GM19463 (cell line): ENCODE measurements around the gene JARID2.

Experiments
- ATAC-seq: cut with Tn5 transposase; IDR thresholded peaks from one replicate; pipeline ENCODE4 v1.9.1; 2021; ENCODE audit warnings: mild to moderate bottlenecking, moderate library complexity; ENCODE audit not compliant: unreplicated experiment

The JARID2 gene

GRCh38 chr6:15500078-15500740 is 254.3 kb downstream of the JARID2 start:
- no peak for ATAC-seq

GRCh38 chr6:15500901-15501825 is 255.3 kb downstream of the JARID2 start:
- no peak for ATAC-seq

- no peak for ATAC-seq
Observed at GRCh38 chr6:15501826-15502445, 256.1 kb downstream of the JARID2 start.

DNA sequence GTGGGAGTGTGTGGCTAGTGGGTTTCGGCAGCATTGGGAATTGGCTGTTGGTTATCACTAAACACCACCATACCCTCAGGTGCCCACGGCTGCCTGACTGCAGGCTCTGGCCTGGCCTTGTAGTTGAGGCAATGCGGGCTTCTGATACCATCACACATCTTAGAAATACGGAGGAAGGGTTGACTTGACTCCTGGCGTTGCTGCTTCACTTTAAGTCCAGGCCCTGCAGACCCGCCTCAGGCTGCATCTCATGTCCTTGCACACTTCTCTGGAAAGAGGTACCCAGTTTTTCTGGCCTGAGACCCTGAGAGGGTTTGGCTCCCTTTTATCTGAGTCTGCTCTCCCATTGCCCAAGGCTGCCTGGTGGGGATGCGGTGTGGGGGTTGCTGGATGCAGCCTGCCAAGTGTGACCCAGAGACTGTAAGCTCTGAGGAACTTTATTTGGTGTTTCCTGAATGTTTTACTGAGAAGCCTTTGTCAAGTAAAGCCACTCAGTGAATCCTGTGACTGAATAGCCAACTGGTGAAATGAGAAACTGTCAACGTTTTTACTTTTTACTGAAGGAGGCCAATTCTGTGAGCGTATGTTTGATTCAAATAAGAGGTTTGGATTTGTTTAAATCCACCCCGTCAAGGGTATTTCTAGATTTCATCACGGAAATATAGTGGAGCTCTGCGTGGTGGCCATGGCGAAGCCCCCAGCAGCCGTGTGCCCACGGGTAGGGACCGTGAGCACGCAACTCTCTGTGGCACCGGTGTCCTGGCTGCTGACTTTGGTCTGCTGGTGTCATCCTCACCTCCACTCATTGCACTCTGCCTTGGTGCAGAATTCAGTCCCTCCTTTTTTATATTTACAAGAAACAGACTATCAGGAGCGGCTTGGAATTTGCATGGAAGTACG is 256.8 kb downstream of the JARID2 start:
- ATAC-seq = no peak

- no peak for ATAC-seq
Observed at GRCh38 chr6:15503346-15503680, 257.4 kb downstream of the JARID2 start.

DNA sequence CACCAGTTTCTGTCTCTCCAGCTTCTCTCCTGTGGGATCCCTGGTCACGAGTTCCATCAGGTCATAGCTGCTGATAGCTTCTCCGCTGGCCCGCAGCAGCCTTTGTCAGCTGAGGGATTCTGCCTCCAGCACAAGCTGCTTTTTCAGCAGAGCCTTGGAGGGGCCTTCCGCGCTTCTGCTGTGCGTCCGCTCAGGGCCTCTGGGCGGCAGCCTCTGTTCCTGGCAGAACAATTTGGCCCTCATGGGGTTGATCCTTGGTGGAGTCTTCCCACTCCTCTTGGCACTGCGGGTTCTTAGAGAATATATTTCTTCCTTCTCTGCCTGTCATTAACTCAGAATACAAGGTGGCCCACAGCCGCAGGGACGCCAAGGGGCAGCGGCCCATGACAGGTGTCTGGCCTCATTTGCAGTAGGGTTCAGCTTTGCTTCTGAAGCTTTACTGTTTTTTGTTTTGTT is 258.2 kb downstream of the JARID2 start:
- ATAC-seq = no peak

GRCh38 chr6:15504581-15505350 is 258.9 kb downstream of the JARID2 start:
- ATAC-seq = no peak

DNA sequence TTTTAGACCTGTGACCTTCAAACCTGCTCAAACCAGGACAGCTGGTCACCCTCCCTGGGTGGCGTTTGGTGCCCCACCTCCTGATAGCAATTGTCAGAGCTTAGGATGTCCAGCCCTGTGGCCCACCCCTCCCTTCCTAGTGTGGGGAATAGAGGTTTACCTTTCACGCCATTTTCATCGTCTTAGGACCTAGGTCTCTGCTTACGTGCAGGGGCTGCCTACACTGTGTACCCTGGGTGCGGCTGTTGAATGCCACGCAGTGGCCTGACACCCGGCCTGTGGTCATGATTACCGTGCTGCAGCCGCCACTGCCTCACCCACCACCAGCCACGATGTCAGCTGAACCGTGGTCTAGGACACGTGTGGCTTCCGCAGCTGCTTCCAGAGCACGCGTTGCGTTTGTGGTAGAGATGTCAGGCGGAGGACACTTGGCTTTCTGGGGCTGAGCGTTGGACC is 259.6 kb downstream of the JARID2 start:
- no peak for ATAC-seq

GRCh38 chr6:15506066-15506465 is 260.2 kb downstream of the JARID2 start:
- no peak for ATAC-seq

DNA sequence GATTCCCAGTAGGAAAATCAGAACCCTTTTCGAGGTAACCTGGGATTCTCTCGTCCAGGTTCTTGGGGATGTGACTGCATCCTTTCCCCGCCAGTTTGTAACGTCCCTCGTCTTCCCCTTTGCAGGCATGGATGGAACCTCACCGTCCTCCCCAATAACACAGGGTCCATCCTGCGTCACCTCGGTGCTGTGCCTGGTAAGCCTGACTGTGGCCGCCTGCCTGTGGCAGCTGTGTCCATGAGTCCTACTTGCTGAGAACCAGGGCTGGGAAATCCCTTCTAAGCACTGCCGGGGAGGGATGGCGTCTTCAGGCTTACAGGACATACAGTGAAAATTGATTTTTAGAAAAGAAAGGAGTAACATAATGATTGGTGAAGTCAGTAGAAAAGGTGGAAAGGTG is 261.4 kb downstream of the JARID2 start:
- no peak for ATAC-seq

DNA sequence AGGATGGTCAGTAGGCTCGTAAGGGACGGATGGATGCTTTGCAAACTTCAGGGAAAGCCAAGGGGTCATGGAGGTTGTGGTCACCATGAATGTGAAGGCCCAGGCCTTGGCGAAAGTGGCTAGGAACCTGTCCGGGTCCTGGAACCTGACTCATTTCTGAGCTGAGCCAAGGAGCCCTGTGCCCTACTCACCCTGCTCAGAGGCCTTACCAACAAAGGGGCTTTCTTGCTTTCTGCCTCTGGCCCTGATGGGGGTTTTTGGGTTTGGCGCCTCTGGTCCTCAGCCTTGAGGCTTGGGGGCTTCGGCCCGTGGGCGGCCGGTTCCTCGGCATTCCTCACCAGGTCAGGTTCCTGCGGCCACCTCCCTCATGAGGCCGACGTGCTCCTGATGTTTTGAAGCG is 261.9 kb downstream of the JARID2 start:
- no peak for ATAC-seq

- no peak for ATAC-seq
Observed at GRCh38 chr6:15508441-15508871, 262.6 kb downstream of the JARID2 start.

DNA sequence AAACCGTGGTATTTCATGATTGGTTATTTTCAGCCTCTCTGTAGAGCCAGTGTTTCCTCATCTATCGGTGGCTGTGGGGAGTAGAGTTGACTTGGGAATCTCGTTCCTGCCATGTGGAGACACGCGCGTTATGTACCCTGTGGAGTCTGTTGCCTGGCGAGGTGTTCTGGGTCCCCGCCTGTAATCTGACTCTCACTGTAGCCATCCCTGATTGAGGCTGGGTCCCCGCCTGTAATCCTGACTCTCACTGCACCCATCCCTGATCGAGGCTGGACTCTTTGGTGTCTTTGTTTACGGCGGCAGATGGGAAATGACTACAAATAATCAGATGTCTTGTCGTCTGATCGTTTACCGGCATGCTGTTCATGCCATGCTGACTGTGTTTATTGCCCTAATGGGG is 263.1 kb downstream of the JARID2 start:
- no peak for ATAC-seq

GRCh38 chr6:15509335-15509933 is 263.6 kb downstream of the JARID2 start:
- ATAC-seq = no peak

- ATAC-seq = no peak
Observed at GRCh38 chr6:15510121-15510520, 264.3 kb downstream of the JARID2 start.

- ATAC-seq = no peak
Observed at GRCh38 chr6:15510536-15511247, 264.8 kb downstream of the JARID2 start.

DNA sequence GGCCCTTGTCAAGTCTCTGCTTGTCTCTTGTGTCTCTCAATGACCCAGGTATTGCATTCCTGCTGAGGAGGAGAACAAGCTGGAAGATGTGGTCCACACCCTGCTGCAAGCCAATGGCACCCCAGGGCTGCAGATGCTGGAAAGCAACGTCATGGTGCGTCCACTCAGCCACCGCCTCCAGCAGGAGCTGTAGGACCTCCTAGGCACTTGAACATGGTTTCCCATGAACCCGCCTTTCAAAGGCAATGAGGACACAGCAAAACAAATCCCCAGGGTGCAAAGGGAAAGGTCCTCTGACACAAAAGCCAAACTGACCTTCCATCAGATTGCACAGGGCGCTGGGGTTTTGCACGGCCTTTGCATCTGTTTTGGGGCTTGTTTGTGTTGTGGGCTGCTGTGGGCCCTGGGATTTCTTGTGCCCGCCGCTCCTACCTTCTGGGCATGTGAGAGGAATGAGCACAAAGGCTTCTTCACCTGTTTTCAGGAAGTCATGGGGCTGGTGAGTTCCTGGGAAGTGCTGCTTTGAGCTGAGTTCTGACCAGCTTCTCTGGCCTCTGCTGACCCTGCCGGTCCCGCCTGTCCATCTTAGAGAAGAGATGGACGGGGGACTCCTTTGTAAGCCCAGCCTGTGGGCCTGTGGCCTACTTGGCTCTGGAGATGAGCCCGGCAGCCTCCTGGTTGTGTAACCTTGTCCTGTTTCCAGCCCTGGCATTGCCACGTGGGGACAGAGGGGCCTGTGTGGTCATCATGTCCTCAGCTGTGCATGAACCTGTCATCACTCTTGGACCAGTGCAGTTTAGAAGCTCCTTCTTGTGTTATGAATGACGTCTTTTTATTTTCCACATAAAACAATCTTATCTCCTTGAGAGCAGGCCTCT is 265.6 kb downstream of the JARID2 start:
- no peak for ATAC-seq

DNA sequence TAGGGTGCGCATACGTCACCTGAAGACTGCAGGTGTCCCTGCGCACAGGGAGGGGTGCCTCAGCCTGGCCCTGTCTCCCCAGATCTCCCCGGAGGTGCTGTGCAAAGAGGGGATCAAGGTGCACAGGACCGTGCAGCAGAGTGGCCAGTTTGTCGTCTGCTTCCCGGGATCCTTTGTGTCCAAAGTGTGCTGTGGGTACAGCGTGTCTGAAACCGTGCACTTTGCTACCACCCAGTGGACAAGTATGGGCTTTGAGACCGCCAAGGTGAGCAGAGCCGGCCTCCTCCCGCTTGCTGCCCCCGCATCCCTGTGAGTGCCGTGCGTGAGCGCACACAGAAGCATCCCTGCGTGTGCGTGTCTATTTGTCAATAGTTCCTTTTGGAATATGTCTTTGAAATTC is 266.3 kb downstream of the JARID2 start:
- no peak for ATAC-seq
